Karpas-422 (cell line): ENCODE data around the gene IL17D. TPM values are rescaled to one million over a fixed set of nuclear protein-coding genes. Genes with fewer than 3 reads are reported as not detected.
A peak's percentile ranks its signal among the peaks of the same experiment; 100 is the strongest.

Experiments
- DNase-seq: peaks from one replicate; pipeline ENCODE4 v3.0.0-alpha.2; 2015
- H2AFZ ChIP-seq: fragments of 200-600 bp; sonication (generic); 2 replicates; pipeline ENCODE4 v1.6.1; 2014; ENCODE audit warnings: antibody characterized with exemption, low read length, mixed read lengths
- H3K27ac ChIP-seq: fragments of 200-600 bp; sonication (generic); 2 replicates; pipeline ENCODE4 v1.5.1; 2014; ENCODE audit warnings: mild to moderate bottlenecking, low read length, moderate library complexity
- H3K27me3 ChIP-seq: fragments of 200-600 bp; sonication (generic); 2 replicates; pipeline ENCODE4 v1.6.1; 2014; ENCODE audit warnings: low read length, mixed read lengths
- H3K36me3 ChIP-seq: fragments of 200-600 bp; sonication (generic); 2 replicates; pipeline ENCODE4 v1.6.1; 2014; ENCODE audit warnings: low read length, mixed read lengths; ENCODE audit not compliant: insufficient read depth
- H3K4me1 ChIP-seq: fragments of 200-600 bp; sonication (generic); 2 replicates; pipeline ENCODE4 v1.6.1; 2014; ENCODE audit warnings: mild to moderate bottlenecking, low read length, mixed read lengths
- H3K4me2 ChIP-seq: fragments of 200-600 bp; sonication (generic); 2 replicates; pipeline ENCODE4 v1.6.1; 2014; ENCODE audit warnings: low read length, low read depth, mild to moderate bottlenecking; ENCODE audit not compliant: poor library complexity, severe bottlenecking
- H3K4me3 ChIP-seq: fragments of 200-600 bp; sonication (generic); 2 replicates; pipeline ENCODE4 v1.5.1; 2014; ENCODE audit warnings: mild to moderate bottlenecking, antibody characterized with exemption, low read length, mixed read lengths
- H3K79me2 ChIP-seq: fragments of 200-600 bp; sonication (generic); 2 replicates; pipeline ENCODE4 v1.6.1; 2014; ENCODE audit warnings: mild to moderate bottlenecking, low read length, mixed read lengths
- H3K9ac ChIP-seq: fragments of 200-600 bp; sonication (generic); 2 replicates; pipeline ENCODE4 v1.6.0; 2014; ENCODE audit warnings: low read length
- H3K9me2 ChIP-seq: fragments of 200-600 bp; sonication (generic), shearing (Covaris generic); replicated peaks from 2 replicates; pipeline ENCODE4 v1.6.0; 2014; ENCODE audit warnings: mild to moderate bottlenecking, low read length, moderate library complexity; ENCODE audit not compliant: insufficient read depth
- H3K9me3 ChIP-seq: fragments of 300-700, 200-600 bp; sonication (generic); 2 replicates; pipeline ENCODE4 v1.6.1; 2014; ENCODE audit warnings: low read length, mixed read lengths
- H4K20me1 ChIP-seq: fragments of 200-600 bp; sonication (generic); 2 replicates; pipeline ENCODE4 v1.6.1; 2014; ENCODE audit warnings: mild to moderate bottlenecking, antibody characterized with exemption, low read length, low read depth; ENCODE audit not compliant: insufficient read depth
- total RNA-seq: library from RNA; depleted of rRNA; stranded (reverse); fragments of >200 nt; shearing (Covaris generic); gene quantifications from 2 replicates; pipeline ENCODE4 v1.2.3, GENCODE V29; 2014; ENCODE audit warnings: low replicate concordance

Gene IL17D
- total RNA-seq, 1 experiment from 2014 or later: not detected

DNA sequence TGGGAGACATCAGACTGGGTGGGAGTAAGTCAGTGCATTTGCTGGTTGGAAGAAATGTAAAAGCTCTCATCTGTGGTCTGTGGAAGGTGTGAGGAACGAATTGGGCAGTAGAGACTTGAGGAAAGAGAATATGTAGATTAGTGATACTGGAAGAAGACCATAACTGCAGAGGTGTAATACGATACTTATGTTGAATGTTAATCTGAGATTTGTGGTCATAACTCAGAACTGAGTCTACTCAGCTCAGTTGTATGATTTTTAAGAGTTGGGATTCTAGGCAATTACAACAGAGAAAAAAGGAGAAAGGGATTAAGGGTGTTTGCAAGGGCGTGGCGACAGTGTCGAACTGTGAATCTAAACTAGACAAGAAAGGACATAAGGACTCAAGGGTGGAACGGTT, 3.2 kb upstream of the IL17D start:
- no peaks in the 10 kb centered on the region for H3K36me3 ChIP-seq
- no peak overlapping the region for H3K4me3 ChIP-seq
- H4K20me1 ChIP-seq: 0 out of 2 replicates have a peak, but pooled peaks cover 6% of the 10 kb centered on the region
- no peaks in the 10 kb centered on the region for H3K79me2 ChIP-seq
- H3K4me2 ChIP-seq: no peak overlapping the region
- no peak overlapping the region for H3K9ac ChIP-seq
- H3K4me1 ChIP-seq: peaks cover 14% of the 10 kb centered on the region
- DNase-seq: no peak
- H2AFZ ChIP-seq: no peak overlapping the region
- no peaks in the 10 kb centered on the region for H3K9me2 ChIP-seq
- no peak overlapping the region for H3K27ac ChIP-seq
- no peaks in the 10 kb centered on the region for H3K9me3 ChIP-seq
- no peaks in the 10 kb centered on the region for H3K27me3 ChIP-seq

DNA sequence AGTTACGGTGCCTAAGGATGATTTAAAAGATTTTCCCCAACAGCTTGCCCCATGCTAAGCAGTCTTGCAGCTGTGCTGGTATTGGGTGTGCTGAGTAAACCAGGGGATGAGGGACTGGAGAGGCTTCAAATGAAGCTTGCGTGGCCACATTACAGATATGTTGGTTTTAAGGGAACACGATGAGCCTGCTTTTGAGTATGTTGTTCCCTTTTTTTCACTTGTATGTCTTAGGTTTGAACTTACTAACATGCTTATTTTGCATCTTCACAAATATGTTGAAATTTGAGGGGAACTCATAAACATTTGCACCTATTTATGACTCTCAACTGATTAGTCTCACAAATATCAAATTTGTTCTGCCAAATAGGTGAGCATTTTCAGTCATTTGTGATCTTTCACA, 2.0 kb upstream of the IL17D start:
- Histone ChIP-seq H3K9me2 (no peaks in the 10 kb centered on the region), H4K20me1 (0 out of 2 replicates have a peak, but pooled peaks cover 6% of the 10 kb centered on the region), H3K27ac (no peak overlapping the region), H3K9ac (no peak overlapping the region), H3K36me3 (no peaks in the 10 kb centered on the region), H3K4me3 (no peak overlapping the region), H3K4me1 (peaks cover 14% of the 10 kb centered on the region), H2AFZ (no peak overlapping the region), H3K79me2 (no peaks in the 10 kb centered on the region), H3K27me3 (no peaks in the 10 kb centered on the region), H3K4me2 (no peak overlapping the region), H3K9me3 (no peaks in the 10 kb centered on the region)
- DNase-seq: no peak

DNA sequence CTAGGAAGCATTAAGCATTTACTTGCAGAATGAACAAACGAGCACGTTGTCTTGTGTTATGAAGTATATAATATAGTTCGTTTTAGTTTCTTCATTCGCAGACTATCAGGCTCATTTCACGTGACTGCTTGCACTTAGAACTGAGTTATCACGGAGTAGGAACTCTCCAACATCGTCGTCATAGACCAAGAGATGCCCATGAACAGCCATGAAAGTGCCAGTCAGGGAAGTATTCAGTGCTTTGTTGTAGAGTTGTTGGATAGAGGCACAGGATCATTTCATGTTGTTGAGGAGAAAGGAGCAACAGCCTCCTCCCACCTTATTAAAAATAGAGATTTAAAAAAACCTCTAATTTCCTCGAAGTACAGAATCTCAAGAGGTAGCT, 977 bp upstream of the IL17D start:
- no peaks in the 10 kb centered on the region for H3K27me3 ChIP-seq
- H2AFZ ChIP-seq: no peak overlapping the region
- peaks cover 14% of the 10 kb centered on the region for H3K4me1 ChIP-seq
- H3K4me3 ChIP-seq: peak overlapping the region; percentile 85
- H3K9ac ChIP-seq: peak overlapping the region; percentile 79
- 0 out of 2 replicates have a peak, but pooled peaks cover 6% of the 10 kb centered on the region for H4K20me1 ChIP-seq
- H3K9me2 ChIP-seq: no peaks in the 10 kb centered on the region
- no peak overlapping the region for H3K27ac ChIP-seq
- no peaks in the 10 kb centered on the region for H3K79me2 ChIP-seq
- no peaks in the 10 kb centered on the region for H3K9me3 ChIP-seq
- H3K4me2 ChIP-seq: peak overlapping the region; percentile 99
- DNase-seq: no peak
- no peaks in the 10 kb centered on the region for H3K36me3 ChIP-seq

DNA sequence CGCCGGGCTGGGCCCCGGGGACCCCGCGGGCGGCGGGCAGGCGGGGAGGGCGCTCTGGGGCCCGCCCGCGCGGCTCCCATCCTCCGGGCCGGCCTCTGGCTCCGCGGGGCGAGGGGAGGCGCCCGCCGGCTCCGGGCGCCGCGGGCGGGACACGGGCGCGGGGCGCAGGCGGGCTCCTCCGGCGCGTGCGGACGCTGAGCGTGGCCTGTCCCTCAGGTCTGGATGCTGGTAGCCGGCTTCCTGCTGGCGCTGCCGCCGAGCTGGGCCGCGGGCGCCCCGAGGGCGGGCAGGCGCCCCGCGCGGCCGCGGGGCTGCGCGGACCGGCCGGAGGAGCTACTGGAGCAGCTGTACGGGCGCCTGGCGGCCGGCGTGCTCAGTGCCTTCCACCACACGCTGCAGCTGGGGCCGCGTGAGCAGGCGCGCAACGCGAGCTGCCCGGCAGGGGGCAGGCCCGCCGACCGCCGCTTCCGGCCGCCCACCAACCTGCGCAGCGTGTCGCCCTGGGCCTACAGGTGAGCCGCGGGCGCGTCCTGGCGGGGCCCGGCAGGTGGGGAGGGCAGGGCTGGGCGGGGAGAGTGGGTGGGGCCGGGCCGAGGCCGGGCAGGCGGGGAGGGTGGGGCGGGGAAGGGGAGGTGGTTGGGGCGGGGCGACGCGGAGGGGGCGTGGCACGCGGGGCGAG, 420 bp downstream of the IL17D start:
- no peak overlapping the region for H3K27ac ChIP-seq
- peak overlapping the region; percentile 35; the same call in 1 of the 2 replicates for H3K9ac ChIP-seq
- peak; percentile 92 for DNase-seq
- H3K27me3 ChIP-seq: no peaks in the 10 kb centered on the region
- H3K4me3 ChIP-seq: peak overlapping the region; percentile 44; the same call in 1 of the 2 replicates
- no peaks in the 10 kb centered on the region for H3K9me3 ChIP-seq
- H3K36me3 ChIP-seq: no peaks in the 10 kb centered on the region
- peaks cover 14% of the 10 kb centered on the region for H3K4me1 ChIP-seq
- peak overlapping the region; percentile 24 for H3K4me2 ChIP-seq
- no peaks in the 10 kb centered on the region for H3K9me2 ChIP-seq
- no peaks in the 10 kb centered on the region for H3K79me2 ChIP-seq
- no peak overlapping the region for H2AFZ ChIP-seq
- 0 out of 2 replicates have a peak, but pooled peaks cover 6% of the 10 kb centered on the region for H4K20me1 ChIP-seq

DNA sequence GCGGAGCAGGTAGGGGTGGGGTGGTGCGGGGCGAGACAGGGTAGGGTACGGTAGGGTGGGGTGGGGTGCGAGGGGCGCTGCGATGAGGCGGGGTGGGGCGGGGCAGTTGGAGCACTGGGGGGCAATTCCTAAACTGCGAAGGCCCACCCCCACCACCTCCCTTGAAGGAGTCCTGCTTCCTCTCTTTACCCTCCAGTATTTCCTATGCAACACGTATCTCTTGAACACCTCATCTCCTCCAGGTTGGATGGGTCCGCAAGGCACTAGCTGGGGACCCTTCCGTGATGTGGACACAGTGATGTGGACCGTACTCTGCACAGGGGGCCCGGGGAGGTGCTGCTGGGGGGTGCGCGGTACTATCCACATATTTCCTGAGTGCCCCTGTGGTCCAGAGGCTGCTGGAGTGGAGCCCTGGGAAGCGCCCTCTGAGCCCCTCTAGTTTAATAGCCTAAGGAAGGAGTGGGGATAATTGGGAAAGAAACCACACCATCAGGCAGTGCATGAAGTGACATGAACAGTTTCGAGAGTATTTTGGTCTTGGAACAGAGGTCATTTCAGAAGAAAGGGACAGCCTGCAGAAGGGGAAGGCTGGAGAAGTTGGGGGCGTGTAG, 1.1 kb downstream of the IL17D start:
- Histone ChIP-seq H3K27me3 (no peaks in the 10 kb centered on the region), H3K9me2 (no peaks in the 10 kb centered on the region), H3K27ac (no peak overlapping the region), H4K20me1 (0 out of 2 replicates have a peak, but pooled peaks cover 6% of the 10 kb centered on the region), H3K36me3 (no peaks in the 10 kb centered on the region), H3K4me2 (no peak overlapping the region), H2AFZ (no peak overlapping the region), H3K79me2 (no peaks in the 10 kb centered on the region), H3K9ac (no peak overlapping the region), H3K4me3 (no peak overlapping the region; the same call in 1 of the 2 replicates), H3K9me3 (no peaks in the 10 kb centered on the region), H3K4me1 (peaks cover 14% of the 10 kb centered on the region)
- DNase-seq: no peak

DNA sequence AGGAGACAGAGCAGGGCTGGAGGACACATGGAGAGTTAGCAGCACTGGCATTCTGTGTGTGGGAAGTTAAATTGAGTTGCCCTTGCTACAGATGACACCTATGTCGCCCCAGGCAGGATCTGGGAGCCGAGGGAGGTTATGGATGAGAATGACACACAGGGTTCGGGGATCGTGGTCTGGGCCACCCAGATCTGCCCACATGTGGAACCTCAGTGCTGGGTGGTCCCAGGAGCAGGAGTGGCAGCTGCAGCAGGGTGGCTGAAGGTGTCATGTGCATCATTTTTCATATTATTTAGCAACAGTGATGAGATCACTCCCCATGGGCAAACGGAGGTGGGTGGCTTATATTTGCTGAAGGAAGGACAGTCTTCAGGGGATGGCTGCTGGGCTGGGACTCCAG, 3.2 kb downstream of the IL17D start:
- Histone ChIP-seq H3K9me3 (no peaks in the 10 kb centered on the region), H3K4me2 (no peak overlapping the region), H3K36me3 (no peaks in the 10 kb centered on the region), H3K27me3 (no peaks in the 10 kb centered on the region), H3K27ac (no peak overlapping the region), H3K4me3 (no peak overlapping the region), H3K79me2 (no peaks in the 10 kb centered on the region), H3K9ac (no peak overlapping the region), H4K20me1 (0 out of 2 replicates have a peak, but pooled peaks cover 6% of the 10 kb centered on the region), H3K9me2 (no peaks in the 10 kb centered on the region), H2AFZ (no peak overlapping the region), H3K4me1 (peaks cover 9% of the 10 kb centered on the region)
- no peak for DNase-seq

DNA sequence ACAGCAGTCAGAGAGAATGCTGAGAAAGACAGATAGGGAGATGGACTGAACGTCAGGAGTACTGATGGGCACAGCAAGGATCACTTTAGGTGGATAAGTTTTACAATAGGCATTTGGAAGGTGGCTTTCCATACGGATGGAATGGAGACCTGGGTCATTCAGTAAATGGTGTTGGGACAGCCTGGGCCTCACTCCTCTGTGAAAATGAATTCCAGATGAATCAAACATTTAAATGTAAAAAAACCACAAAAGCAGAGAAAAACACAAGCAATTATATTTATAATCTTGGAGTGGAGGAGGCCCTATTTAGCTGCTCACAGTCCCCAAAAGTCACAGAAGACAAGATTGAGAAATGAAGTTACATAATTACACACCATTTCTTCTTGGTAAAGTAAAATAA, 4.7 kb downstream of the IL17D start:
- Histone ChIP-seq H3K9me3 (no peaks in the 10 kb centered on the region), H3K4me3 (no peak overlapping the region), H2AFZ (no peak overlapping the region), H3K4me1 (peaks cover 6% of the 10 kb centered on the region; the same call in 1 of the 2 replicates), H3K27me3 (peaks cover 2% of the 10 kb centered on the region; the same call in 1 of the 2 replicates), H3K79me2 (no peaks in the 10 kb centered on the region), H3K9me2 (no peaks in the 10 kb centered on the region), H3K4me2 (no peak overlapping the region), H3K9ac (no peak overlapping the region), H4K20me1 (no peaks in the 10 kb centered on the region), H3K27ac (no peak overlapping the region), H3K36me3 (no peaks in the 10 kb centered on the region)
- no peak for DNase-seq

DNA sequence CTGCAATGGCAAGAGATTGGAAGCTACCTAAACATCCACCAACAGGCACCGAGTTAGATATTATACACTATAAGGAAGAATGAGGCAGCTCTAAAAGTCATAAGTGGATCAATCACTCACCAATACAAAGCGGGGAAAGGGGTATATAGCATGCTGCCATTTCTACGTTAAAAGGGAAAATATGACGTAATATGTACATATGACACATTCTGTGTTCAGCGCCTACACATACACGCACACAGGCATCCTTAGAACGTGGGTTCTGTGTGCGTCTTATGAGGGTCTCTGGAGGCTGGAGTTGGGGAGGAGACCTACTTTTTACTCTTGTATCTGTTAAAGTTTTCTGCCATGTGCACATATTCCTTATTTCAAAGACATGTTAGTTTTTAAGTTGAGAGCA, 5.9 kb downstream of the IL17D start:
- no peaks in the 10 kb centered on the region for H4K20me1 ChIP-seq
- H2AFZ ChIP-seq: no peak overlapping the region
- peaks cover 5% of the 10 kb centered on the region; the same call in 1 of the 2 replicates for H3K4me1 ChIP-seq
- no peak overlapping the region for H3K4me3 ChIP-seq
- DNase-seq: no peak
- H3K4me2 ChIP-seq: no peak overlapping the region
- no peaks in the 10 kb centered on the region for H3K36me3 ChIP-seq
- H3K9me3 ChIP-seq: no peaks in the 10 kb centered on the region
- no peaks in the 10 kb centered on the region for H3K79me2 ChIP-seq
- H3K9me2 ChIP-seq: no peaks in the 10 kb centered on the region
- H3K27me3 ChIP-seq: peaks cover 3% of the 10 kb centered on the region; the same call in 1 of the 2 replicates
- no peak overlapping the region for H3K27ac ChIP-seq
- H3K9ac ChIP-seq: no peak overlapping the region
